H9 (cell line): ENCODE results near the gene SIPA1L3. TPM values are rescaled to one million over a fixed set of nuclear protein-coding genes. Genes with fewer than 3 reads are reported as not detected.

ENCODE experiments used
- DNase-seq: peaks from one replicate; pipeline ENCODE4 v3.0.0-alpha.2; 2017
- H2AFZ ChIP-seq: one replicate; pipeline ENCODE4 v1.6.1; 2013; ENCODE audit warnings: mild to moderate bottlenecking, low read length, control low read depth, moderate library complexity
- H2AK5ac ChIP-seq: 2 replicates; pipeline ENCODE4 v1.6.1; 2013; ENCODE audit warnings: low read length, control low read depth, mixed read lengths; ENCODE audit not compliant: insufficient read length
- H2BK120ac ChIP-seq: one replicate; pipeline ENCODE4 v1.6.1; 2013; ENCODE audit warnings: low read depth, mild to moderate bottlenecking, low read length, control low read depth, inconsistent platforms; ENCODE audit not compliant: poor library complexity, severe bottlenecking
- H2BK12ac ChIP-seq: 2 replicates; pipeline ENCODE4 v1.6.1; 2013; ENCODE audit warnings: low read length, control low read depth, mixed read lengths, low read depth; ENCODE audit not compliant: insufficient read length
- H2BK15ac ChIP-seq: 2 replicates; pipeline ENCODE4 v1.6.1; 2013; ENCODE audit warnings: low read depth, low read length, control low read depth
- H2BK20ac ChIP-seq: one replicate; pipeline ENCODE4 v1.6.1; 2013; ENCODE audit warnings: low read depth, mild to moderate bottlenecking, low read length, control low read depth, inconsistent platforms; ENCODE audit not compliant: poor library complexity, severe bottlenecking
- H2BK5ac ChIP-seq: 2 replicates; pipeline ENCODE4 v1.6.1; 2013; ENCODE audit warnings: low read length, control low read depth, mixed read lengths; ENCODE audit not compliant: insufficient read length
- H3K14ac ChIP-seq: 2 replicates; pipeline ENCODE4 v1.6.1; 2013; ENCODE audit warnings: low read length, control low read depth; ENCODE audit not compliant: insufficient read depth
- H3K18ac ChIP-seq: 2 replicates; pipeline ENCODE4 v1.6.1; 2013; ENCODE audit warnings: low read depth, mild to moderate bottlenecking, mixed read lengths, low read length, control low read depth; ENCODE audit not compliant: insufficient read length
- H3K23ac ChIP-seq: 2 replicates; pipeline ENCODE4 v1.6.1; 2013; ENCODE audit warnings: low read length, control low read depth, mixed read lengths, low read depth; ENCODE audit not compliant: insufficient read length
- H3K23me2 ChIP-seq: 2 replicates; pipeline ENCODE4 v1.6.1; 2013; ENCODE audit warnings: low read depth, mild to moderate bottlenecking, mixed read lengths, low read length, control low read depth; ENCODE audit not compliant: insufficient read length, poor library complexity, severe bottlenecking
- H3K27ac ChIP-seq: 2 replicates; pipeline ENCODE4 v1.5.1; 2013; ENCODE audit warnings: low read length, control low read depth, mixed read lengths, low read depth; ENCODE audit not compliant: insufficient read length
- H3K27me3 ChIP-seq: 2 replicates; pipeline ENCODE4 v1.6.1; 2013; ENCODE audit warnings: low read length, control low read depth, inconsistent platforms; ENCODE audit not compliant: insufficient read depth
- H3K4ac ChIP-seq: 2 replicates; pipeline ENCODE4 v1.6.1; 2013; ENCODE audit warnings: low read depth, mild to moderate bottlenecking, control low read depth, inconsistent platforms, low read length, moderate library complexity
- H3K4me1 ChIP-seq: 2 replicates; pipeline ENCODE4 v1.6.1; 2013; ENCODE audit warnings: low read length, control low read depth, inconsistent platforms; ENCODE audit not compliant: insufficient read depth
- H3K4me2 ChIP-seq: 2 replicates; pipeline ENCODE4 v1.6.1; 2013; ENCODE audit warnings: low read length, control low read depth, mixed read lengths; ENCODE audit not compliant: insufficient read length, insufficient read depth
- H3K56ac ChIP-seq: 2 replicates; pipeline ENCODE4 v1.6.1; 2013; ENCODE audit warnings: low read depth, mild to moderate bottlenecking, mixed read lengths, low read length, control low read depth; ENCODE audit not compliant: insufficient read length
- H3K79me1 ChIP-seq: 2 replicates; pipeline ENCODE4 v1.6.1; 2013; ENCODE audit warnings: low read depth, mild to moderate bottlenecking, moderate library complexity, low read length, control low read depth, inconsistent platforms; ENCODE audit not compliant: insufficient read depth, poor library complexity, severe bottlenecking
- H3K79me2 ChIP-seq: 2 replicates; pipeline ENCODE4 v1.6.1; 2013; ENCODE audit warnings: low read length, control low read depth, inconsistent platforms; ENCODE audit not compliant: insufficient read depth
- H3K9ac ChIP-seq: 2 replicates; pipeline ENCODE4 v1.6.1; 2013; ENCODE audit warnings: low read length, control low read depth, mixed read lengths; ENCODE audit not compliant: insufficient read length; ENCODE audit errors: extremely low read depth
- H3K9me3 ChIP-seq: one replicate; pipeline ENCODE4 v1.6.1; 2013; ENCODE audit warnings: low read depth, low read length, inconsistent platforms; ENCODE audit not compliant: control insufficient read depth
- H3T11ph ChIP-seq: one replicate; pipeline ENCODE4 v1.6.1; 2013; ENCODE audit warnings: mild to moderate bottlenecking, low read length, control low read depth, inconsistent platforms
- H4K20me1 ChIP-seq: one replicate; pipeline ENCODE4 v1.6.1; 2013; ENCODE audit not compliant: control insufficient read depth, insufficient read length, insufficient read depth
- H4K5ac ChIP-seq: 2 replicates; pipeline ENCODE4 v1.6.1; 2013; ENCODE audit warnings: low read depth, mild to moderate bottlenecking, mixed read lengths, low read length, control low read depth; ENCODE audit not compliant: insufficient read length
- H4K8ac ChIP-seq: replicated peaks from 2 replicates; pipeline ENCODE4 v1.6.1; 2013; ENCODE audit warnings: low read length, control low read depth, mixed read lengths, low read depth; ENCODE audit not compliant: insufficient read length
- H4K91ac ChIP-seq: 2 replicates; pipeline ENCODE4 v1.6.1; 2013; ENCODE audit warnings: low read depth, mild to moderate bottlenecking, moderate library complexity, mixed read lengths, low read length, control low read depth; ENCODE audit not compliant: insufficient read length
- H3K27ac Mint-ChIP-seq, 3 experiments: 2 replicates in 2 of 3; 3 replicates in 1 of 3; pipeline ENCODE4 v1.8.0; 2020 to 2021; ENCODE audit warnings: mixed read lengths in 3 of 3, mild to moderate bottlenecking in 1 of 3, moderate library complexity in 1 of 3
- H3K27me3 Mint-ChIP-seq: 2 replicates; pipeline ENCODE4 v1.8.0; 2021; ENCODE audit warnings: low read depth, mild to moderate bottlenecking, moderate library complexity, mixed read lengths
- H3K36me3 Mint-ChIP-seq, 3 experiments: 2 replicates in 2 of 3; 3 replicates in 1 of 3; pipeline ENCODE4 v1.8.0; 2020 to 2021; ENCODE audit warnings: low read depth in 3 of 3, mixed read lengths in 3 of 3; ENCODE audit not compliant: insufficient read depth in 1 of 3
- H3K4me1 Mint-ChIP-seq, 2 experiments: 2 replicates each; pipeline ENCODE4 v1.8.0; 2020; ENCODE audit warnings: mixed read lengths in 2 of 2
- H3K4me3 Mint-ChIP-seq, 2 experiments: 2 replicates in 1 of 2; 3 replicates in 1 of 2; pipeline ENCODE4 v1.8.0; 2020 to 2021; ENCODE audit warnings: mild to moderate bottlenecking in 2 of 2, mixed read lengths in 2 of 2, moderate library complexity in 1 of 2
- H3K9me3 Mint-ChIP-seq, 2 experiments: 2 replicates in 1 of 2; 3 replicates in 1 of 2; pipeline ENCODE4 v1.8.0; 2020; ENCODE audit warnings: mild to moderate bottlenecking in 2 of 2, mixed read lengths in 2 of 2, moderate library complexity in 1 of 2
- WGBS: extraction: QIAGEN DNeasy Blood & Tissue Kit; methylation state at CpG from one replicate; pipeline ENCODE4 v1.1.7; 2013; ENCODE audit warnings: missing lambda C conversion rate, low lambda C conversion rate, mixed read lengths; ENCODE audit not compliant: insufficient read length; ENCODE audit errors: extremely low coverage; 5-methylcytosine and 5-hydroxymethylcytosine counted together
- total RNA-seq: library from RNA; stranded (reverse); gene quantifications from 2 replicates; pipeline ENCODE4 v1.2.1, GENCODE V29; 2021
- TF ChIP-seq, protein P1 (sequence below): fragments of 200-600 bp; sonication (generic); conservative IDR thresholded peaks from 3 replicates; pipeline ENCODE4 v1.8.0; 2021; ENCODE audit warnings: antibody characterized with exemption, mild to moderate bottlenecking

The SIPA1L3 gene
- total RNA-seq, 1 experiment from 2014 or later, result 40.1 TPM

DNA sequence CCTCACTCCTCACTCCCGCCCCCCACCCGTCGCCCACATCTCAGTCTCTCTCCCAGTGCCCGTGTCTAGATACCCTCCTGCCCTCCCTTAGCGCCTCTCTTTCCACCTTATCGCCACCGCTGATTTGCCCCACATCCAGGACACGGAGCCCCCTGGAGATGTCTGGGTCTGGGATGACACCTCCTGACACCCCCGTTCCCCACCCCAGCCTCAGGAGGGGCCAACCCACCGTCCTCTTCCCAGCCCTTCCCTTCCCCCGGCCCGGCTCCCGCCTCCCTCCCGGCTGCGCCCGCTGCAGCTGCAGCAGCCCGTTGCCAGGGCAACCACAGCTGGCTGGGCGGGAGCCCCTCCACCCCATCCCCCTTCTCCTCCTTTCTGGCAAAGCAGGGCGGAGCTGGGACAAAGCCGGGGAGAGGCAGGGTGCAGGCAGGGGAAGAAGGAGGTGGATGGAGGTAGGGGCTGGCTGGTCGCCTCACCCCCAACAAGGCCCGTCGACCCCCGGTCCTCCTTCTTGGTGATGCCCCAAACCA is 303.5 kb downstream of the SIPA1L3 start:
- H3K27me3 Mint-ChIP-seq, result peaks cover 24% of the 10 kb centered on the region
- H2BK120ac ChIP-seq, result no peak overlapping the region
- H3K27ac ChIP-seq, result no peak overlapping the region

More for the DNA sequence above, 303.5 kb downstream of the SIPA1L3 start:
- DNase-seq, result peak; percentile 92
- Histone ChIP-seq H4K20me1 (no peaks in the 10 kb centered on the region), H2AFZ (no peak overlapping the region), H3K79me1 (no peaks in the 10 kb centered on the region), H3K14ac (no peak overlapping the region), H3K79me2 (no peaks in the 10 kb centered on the region), H2BK20ac (no peak overlapping the region), H3K27me3 (no peaks in the 10 kb centered on the region), H3K9me3 (no peaks in the 10 kb centered on the region), H3K18ac (peak overlapping the region; percentile 30), H2AK5ac (no peak overlapping the region), H4K8ac (no peak overlapping the region), H3K9ac (no peak overlapping the region), H3K23ac (no peak overlapping the region), H3K4ac (no peak overlapping the region), H2BK12ac (no peak overlapping the region), H3T11ph (no peak overlapping the region), H3K4me1 (no peaks in the 10 kb centered on the region), H2BK5ac (no peak overlapping the region), H3K23me2 (peaks cover 20% of the 10 kb centered on the region), H3K56ac (no peak overlapping the region), H4K91ac (no peak overlapping the region), H2BK15ac (no peak overlapping the region), H4K5ac (no peak overlapping the region), H3K4me2 (peak overlapping the region; percentile 81)
- Mint-ChIP-seq H3K27ac (peak overlapping the region; percentile 78 to 93 (median 92); a peak in 5 of 7 replicates), H3K9me3 (no peaks in the 10 kb centered on the region; a peak in 1 of 5 replicates), H3K4me1 (peaks cover 24 to 53% of the 10 kb centered on the region in 2 experiments), H3K4me3 (peak overlapping the region; percentile 53 to 82), H3K36me3 (peaks cover 0 to 8% (median 7%) of the 10 kb centered on the region in 3 experiments; a peak in 3 of 7 replicates)
- no CpG with 5 or more reads among the region's 24 CpGs for WGBS
- TF ChIP-seq, protein P1, sequence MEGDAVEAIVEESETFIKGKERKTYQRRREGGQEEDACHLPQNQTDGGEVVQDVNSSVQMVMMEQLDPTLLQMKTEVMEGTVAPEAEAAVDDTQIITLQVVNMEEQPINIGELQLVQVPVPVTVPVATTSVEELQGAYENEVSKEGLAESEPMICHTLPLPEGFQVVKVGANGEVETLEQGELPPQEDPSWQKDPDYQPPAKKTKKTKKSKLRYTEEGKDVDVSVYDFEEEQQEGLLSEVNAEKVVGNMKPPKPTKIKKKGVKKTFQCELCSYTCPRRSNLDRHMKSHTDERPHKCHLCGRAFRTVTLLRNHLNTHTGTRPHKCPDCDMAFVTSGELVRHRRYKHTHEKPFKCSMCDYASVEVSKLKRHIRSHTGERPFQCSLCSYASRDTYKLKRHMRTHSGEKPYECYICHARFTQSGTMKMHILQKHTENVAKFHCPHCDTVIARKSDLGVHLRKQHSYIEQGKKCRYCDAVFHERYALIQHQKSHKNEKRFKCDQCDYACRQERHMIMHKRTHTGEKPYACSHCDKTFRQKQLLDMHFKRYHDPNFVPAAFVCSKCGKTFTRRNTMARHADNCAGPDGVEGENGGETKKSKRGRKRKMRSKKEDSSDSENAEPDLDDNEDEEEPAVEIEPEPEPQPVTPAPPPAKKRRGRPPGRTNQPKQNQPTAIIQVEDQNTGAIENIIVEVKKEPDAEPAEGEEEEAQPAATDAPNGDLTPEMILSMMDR, result no peak
